ENCODE results near the gene EEFSEC.

EEFSEC gene

DNA sequence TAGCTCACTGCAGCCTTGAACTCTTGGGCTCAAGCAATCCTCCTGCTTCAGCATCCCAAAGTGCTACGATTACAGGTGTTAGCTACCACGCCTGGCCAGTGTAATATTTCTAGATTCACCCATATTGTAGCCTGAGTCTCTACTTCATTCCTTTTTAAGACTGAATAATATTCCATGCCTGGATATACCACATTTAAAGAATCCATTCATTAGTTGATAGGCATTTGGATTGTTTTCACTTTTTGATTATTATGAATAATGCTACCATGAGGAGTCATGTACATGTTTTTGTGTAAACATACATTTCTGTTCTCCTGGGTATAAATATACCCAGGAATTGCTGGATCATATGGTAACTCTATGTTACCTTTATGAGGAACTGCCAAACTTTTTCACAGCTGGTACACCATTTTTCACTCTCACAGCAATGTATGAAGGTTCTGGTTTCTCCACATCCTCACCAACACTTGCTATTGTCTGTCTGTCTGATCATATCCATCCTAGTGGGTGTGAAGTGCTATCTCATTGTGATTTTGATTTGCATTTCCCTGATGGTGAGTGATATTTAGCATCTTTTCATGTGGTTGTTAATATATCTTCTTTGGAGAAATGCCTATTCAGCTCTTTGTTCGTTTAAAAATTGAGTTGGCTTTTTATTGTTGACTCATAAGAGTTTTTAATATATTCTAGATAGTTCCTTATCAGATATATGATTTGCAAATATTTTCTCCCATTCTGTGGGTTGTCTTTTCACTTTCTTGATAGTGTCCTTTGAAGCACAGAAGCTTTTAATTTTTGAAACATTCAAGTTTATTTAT, 32.6 kb downstream of the EEFSEC start:
- DNase-seq, result no peak

GRCh38 chr3:128187495-128187894, 34.2 kb downstream of the EEFSEC start:
- no peak for DNase-seq

DNA sequence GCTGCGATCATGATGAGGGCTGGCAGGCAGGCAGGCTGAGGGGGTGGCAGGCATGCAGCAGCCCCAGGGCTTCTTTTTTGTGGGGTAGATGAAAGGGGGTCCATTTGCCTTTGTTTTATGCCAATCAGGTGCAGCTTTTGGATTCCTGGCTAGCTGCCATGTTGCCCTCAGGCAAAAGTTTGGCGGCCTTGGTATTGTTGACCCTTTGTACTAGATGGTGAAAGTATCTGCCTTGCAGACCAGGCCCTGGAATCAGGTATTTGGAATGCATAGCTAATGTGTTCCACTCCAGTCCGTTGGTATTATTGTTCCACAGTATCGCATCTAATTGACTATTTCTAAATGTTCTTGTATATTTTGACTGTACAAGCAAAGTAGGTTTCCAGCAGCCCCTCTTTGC, 35.0 kb downstream of the EEFSEC start:
- DNase-seq, result no peak

DNA sequence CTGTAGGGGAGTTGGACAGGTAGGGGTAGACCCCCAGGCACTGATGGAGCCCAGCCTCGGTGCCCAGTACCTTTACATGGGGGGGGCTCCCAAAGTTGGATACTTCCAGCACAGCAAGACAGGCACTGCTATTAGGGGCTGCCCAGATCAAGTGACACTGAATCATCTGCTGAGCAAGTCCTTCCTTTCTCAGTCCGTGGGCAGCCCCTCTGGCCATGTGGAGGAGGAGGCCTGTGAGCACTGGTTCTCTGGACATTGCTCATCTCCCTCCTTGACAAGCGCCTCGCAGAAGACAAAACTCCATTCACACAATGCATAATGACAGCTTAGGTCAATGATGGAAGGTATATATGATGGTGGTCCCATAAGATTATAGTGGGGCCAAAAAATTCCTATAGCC, 35.7 kb downstream of the EEFSEC start:
- DNase-seq, result no peak

DNA sequence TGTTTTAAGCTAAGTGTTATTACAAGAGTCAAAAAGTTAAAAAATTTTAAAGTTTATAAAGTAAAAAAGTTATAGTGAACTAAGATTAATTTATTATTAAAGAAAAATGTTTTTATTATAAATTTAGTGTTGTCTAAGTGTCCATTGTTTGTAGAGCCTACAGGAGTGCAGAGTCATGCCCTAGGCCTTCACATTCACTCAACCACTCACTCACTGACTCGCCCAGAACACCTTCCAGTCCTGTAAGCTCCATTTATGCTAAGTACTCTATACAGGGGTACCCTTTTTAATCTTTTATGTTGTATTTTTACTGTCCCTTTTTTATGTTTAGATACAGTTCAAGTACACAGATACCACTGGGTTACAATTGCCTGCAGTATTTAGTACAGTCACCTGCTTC, 37.2 kb downstream of the EEFSEC start:
- no peak for DNase-seq

GRCh38 chr3:128192131-128192530, 38.9 kb downstream of the EEFSEC start:
- no peak for DNase-seq

GRCh38 chr3:128193168-128193567, 39.9 kb downstream of the EEFSEC start:
- no peak for DNase-seq

DNA sequence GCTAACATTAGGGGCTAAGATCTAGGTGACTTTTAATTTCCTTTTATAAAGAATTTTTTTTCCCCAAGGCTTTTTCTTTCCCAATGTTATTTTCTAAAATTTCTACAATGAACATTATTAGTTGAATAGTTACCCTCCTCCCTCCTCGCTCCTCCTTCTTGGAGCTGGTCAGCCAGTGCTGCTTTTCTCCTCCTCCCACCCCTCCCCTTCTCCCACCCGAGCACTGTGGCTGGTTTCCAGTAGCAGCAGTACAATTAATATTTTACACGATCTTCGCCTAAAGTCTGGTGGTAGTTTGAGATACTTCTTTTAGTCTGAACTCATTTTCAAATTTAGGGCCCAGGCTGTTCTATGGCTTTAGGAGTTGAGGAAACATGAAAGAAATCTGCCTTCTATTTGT, 41.6 kb downstream of the EEFSEC start:
- no peak for DNase-seq

GRCh38 chr3:128195369-128195768, 42.1 kb downstream of the EEFSEC start:
- no peak for DNase-seq

- no peak for DNase-seq
Measured at GRCh38 chr3:128195802-128196201, 42.5 kb downstream of the EEFSEC start.

GRCh38 chr3:128196647-128197046, 43.4 kb downstream of the EEFSEC start:
- DNase-seq, result no peak

GRCh38 chr3:128197855-128198254, 44.6 kb downstream of the EEFSEC start:
- no peak for DNase-seq

DNA sequence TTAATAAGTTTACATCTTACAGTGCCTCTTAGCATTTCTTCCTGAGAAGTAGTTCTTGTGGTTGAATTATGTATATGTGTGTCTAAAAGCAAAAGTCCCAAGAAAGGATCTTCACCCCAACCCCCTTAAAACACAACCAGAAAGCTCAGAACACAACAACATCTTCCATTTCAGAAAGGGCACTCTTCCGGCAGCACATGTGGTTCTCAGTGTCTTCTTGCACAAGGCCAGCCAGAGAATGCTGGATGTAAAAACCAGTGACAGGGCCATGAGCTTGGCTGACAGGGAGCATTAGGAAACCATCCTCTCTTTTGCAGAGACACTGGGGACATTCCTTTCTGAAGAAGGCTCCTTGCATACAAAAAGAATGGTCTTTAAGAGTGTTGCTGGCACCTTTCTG, 45.0 kb downstream of the EEFSEC start:
- no peak for DNase-seq

GRCh38 chr3:128199110-128199509, 45.8 kb downstream of the EEFSEC start:
- DNase-seq, result no peak

- DNase-seq, result no peak
Measured at GRCh38 chr3:128201158-128201755, 48.0 kb downstream of the EEFSEC start.

DNA sequence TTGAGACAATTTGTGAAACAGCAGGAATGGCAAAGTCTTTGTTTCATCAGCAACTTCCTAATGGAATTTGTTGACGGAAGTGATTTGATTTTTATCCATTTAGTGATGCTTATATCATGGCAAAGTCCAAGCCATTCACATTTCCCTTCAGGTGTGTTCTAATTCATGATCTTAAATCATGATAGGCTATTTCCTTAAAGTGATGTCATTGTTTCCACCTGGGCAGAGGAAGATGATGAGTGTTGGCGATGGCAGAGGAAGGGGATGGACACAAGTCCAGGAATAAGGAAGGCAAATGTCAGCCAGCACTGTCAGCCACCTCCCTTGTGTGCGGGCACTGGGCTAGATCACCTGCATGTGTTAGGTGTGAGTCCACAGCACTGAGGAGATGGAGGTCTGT, 49.9 kb downstream of the EEFSEC start:
- DNase-seq, result no peak

GRCh38 chr3:128205558-128206145, 52.4 kb downstream of the EEFSEC start:
- no peak for DNase-seq

DNA sequence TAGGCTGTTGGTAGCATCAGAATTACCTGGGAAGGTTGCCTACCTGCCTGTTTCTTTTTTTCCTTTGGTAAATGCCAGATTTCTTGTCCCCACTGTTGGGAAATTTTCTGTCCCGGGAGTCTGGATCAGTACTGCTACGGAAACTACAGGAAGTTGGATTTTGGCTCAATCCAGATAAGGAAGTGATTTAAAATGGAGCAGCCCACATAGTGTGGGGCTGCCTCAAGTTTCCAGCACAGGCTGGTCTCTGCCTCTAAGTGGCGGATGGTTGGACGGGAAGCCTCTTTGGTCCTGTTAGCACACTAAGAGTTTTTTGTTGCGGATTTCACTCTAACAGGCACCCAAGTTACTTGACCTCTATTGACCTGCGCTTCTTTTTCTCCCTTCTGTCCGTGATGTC, 54.7 kb downstream of the EEFSEC start:
- DNase-seq, result no peak

DNA sequence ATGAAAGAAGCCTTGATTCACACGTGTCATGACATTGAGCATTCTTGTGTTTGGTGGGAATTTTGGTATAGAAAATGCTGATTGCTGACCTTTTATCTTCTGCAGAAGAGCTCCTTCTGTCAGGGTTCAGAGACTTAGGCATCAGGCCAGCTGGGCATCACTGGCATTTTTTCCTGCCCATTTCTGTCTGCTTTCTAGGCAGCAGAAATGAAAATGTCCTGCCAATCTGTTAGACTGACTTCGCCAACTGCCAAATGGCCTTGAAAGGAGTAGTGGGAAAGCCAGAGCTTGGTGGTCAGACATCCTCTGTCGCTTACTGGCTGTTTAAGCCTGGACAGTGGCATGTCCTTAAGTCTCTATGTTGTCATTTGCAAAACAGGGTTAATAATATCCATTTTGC, 57.4 kb downstream of the EEFSEC start:
- DNase-seq, result no peak

DNA sequence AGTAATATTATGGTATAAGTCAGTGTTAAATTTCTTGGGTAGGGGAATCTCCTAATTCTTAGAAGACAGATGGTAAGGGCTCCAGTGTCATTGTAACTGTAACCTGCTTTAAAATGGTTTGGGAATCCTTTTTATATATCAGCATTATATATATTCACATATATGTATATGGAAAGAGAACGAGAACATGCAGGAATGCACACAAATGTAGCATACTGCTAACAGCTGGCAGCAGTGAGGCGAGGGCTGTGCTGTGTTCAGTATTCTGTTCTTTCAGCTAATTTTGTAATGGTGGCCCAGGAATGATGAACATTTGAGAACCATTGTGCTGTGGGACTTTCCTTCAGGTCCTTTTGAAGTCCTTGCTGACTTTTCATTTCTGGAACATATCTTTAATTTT, 60.8 kb downstream of the EEFSEC start:
- DNase-seq, result no peak

GRCh38 chr3:128215290-128215689, 62.0 kb downstream of the EEFSEC start:
- DNase-seq, result no peak

GRCh38 chr3:128215800-128216495, 62.7 kb downstream of the EEFSEC start:
- no peak for DNase-seq

GRCh38 chr3:128217702-128218547, 64.6 kb downstream of the EEFSEC start:
- no peak for DNase-seq

Data from activated T-cell treated with anti-CD3 and anti-CD28 coated beads, Interleukin-2, amount 50 U/mL, for 1 hour (primary cell).